Measurements from ENCODE around the gene TMEM131. TPM values are rescaled to one million over a fixed set of nuclear protein-coding genes. Genes with fewer than 3 reads are reported as not detected.

TMEM131 gene
- total RNA-seq, 1 experiment from 2014 or later, result 29.2 TPM

DNA sequence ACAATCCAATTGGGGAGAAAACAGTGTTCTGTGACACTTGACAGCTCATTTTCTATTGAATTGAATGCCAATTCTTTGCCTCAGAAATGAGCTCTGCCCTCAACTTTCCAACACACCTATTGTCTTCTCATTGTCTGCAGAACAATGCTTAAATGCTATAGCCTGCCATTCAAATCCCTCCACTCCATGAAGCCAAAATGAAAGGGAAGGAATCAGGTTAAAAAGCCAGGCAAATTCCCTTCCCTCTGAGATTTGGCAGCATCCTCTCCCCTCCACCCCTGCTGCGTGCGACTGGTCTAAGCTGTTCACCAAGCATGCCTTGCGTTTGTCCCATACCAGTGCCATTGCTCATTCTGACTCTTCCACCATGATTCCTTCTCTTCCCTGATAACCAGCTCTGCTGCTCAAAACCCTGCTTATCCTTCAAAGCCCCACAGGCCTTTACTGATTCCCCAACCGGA lies 32.4 kb upstream of the TMEM131 start:
- TF ChIP-seq, protein P1, sequence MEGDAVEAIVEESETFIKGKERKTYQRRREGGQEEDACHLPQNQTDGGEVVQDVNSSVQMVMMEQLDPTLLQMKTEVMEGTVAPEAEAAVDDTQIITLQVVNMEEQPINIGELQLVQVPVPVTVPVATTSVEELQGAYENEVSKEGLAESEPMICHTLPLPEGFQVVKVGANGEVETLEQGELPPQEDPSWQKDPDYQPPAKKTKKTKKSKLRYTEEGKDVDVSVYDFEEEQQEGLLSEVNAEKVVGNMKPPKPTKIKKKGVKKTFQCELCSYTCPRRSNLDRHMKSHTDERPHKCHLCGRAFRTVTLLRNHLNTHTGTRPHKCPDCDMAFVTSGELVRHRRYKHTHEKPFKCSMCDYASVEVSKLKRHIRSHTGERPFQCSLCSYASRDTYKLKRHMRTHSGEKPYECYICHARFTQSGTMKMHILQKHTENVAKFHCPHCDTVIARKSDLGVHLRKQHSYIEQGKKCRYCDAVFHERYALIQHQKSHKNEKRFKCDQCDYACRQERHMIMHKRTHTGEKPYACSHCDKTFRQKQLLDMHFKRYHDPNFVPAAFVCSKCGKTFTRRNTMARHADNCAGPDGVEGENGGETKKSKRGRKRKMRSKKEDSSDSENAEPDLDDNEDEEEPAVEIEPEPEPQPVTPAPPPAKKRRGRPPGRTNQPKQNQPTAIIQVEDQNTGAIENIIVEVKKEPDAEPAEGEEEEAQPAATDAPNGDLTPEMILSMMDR (IDR thresholded peaks at IDR 0.05; ENCODE audit: unreplicated experiment), result no peak

GRCh38 chr2:98027538-98027937 lies 31.8 kb upstream of the TMEM131 start:
- CTCF ChIA-PET, result no interaction called here
- peaks cover 65% of the 10 kb centered on the region for H3K27me3 Mint-ChIP-seq (ENCODE audit: unreplicated experiment)
- no peaks in the 10 kb centered on the region for H3K36me3 Mint-ChIP-seq (ENCODE audit: insufficient read depth, unreplicated experiment)
- TF ChIP-seq, protein P1 (IDR thresholded peaks at IDR 0.05; ENCODE audit: unreplicated experiment), result no peak
- no peaks in the 10 kb centered on the region for H3K9me3 Mint-ChIP-seq (ENCODE audit: low read depth, unreplicated experiment)
- no peaks in the 10 kb centered on the region for H3K4me1 Mint-ChIP-seq (ENCODE audit: low read depth, unreplicated experiment)
- intact Hi-C loops (cut with micrococcal nuclease; ENCODE audit: unreplicated experiment), result no loop called here
- no peak overlapping the region for H3K27ac Mint-ChIP-seq (ENCODE audit: unreplicated experiment)
- DNase-seq, result no peak
- H3K4me3 Mint-ChIP-seq (ENCODE audit: low read depth, unreplicated experiment), result no peak overlapping the region
- no TSS peak for BruUV-seq (replicated peaks)

More for the DNA sequence above, 32.4 kb upstream of the TMEM131 start:
- Mint-ChIP-seq H3K9me3 (ENCODE audit: low read depth, unreplicated experiment) (no peaks in the 10 kb centered on the region), H3K27me3 (ENCODE audit: unreplicated experiment) (peaks cover 69% of the 10 kb centered on the region), H3K36me3 (ENCODE audit: insufficient read depth, unreplicated experiment) (no peaks in the 10 kb centered on the region), H3K4me1 (ENCODE audit: low read depth, unreplicated experiment) (no peaks in the 10 kb centered on the region), H3K27ac (ENCODE audit: unreplicated experiment) (no peak overlapping the region), H3K4me3 (ENCODE audit: low read depth, unreplicated experiment) (no peak overlapping the region)
- CTCF ChIA-PET, result no interaction called here
- intact Hi-C loops (cut with micrococcal nuclease; ENCODE audit: unreplicated experiment), result no loop called here
- BruUV-seq (replicated peaks), result no TSS peak
- no peak for DNase-seq

DNA sequence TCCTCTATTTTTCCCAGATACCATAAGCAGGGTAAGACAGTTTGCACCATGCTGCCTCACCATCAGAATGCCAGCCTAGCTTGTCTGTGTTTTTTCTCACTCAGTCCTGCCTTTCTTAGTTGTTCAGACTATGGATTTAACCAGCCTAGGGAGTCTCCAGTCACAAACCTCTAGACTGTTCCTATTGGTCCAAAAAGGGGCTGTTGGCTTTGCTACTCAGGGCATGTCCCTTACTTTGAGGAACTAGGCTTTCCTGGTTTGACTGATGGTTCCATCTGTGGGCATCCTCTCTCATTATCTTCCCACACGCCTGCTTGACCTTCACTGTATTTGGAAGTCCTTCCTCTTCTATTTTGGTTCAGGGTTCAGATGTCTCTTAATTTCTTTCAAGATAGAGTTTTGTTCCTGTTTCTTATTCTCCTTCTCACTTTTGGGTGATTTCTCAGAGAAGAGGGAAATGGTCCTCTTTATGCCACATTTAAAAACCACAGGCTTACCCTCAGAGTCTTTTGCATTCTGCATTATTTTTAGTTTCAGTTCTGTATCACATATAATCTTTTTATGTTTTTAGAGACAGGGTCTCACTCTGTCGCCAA lies 31.3 kb upstream of the TMEM131 start:
- no peak overlapping the region for H3K4me3 Mint-ChIP-seq (ENCODE audit: low read depth, unreplicated experiment)
- no peaks in the 10 kb centered on the region for H3K36me3 Mint-ChIP-seq (ENCODE audit: insufficient read depth, unreplicated experiment)
- no peak overlapping the region for H3K27ac Mint-ChIP-seq (ENCODE audit: unreplicated experiment)
- intact Hi-C loops (cut with micrococcal nuclease; ENCODE audit: unreplicated experiment), result no loop called here
- H3K9me3 Mint-ChIP-seq (ENCODE audit: low read depth, unreplicated experiment), result no peaks in the 10 kb centered on the region
- no TSS peak for BruUV-seq (replicated peaks)
- TF ChIP-seq, protein P1 (IDR thresholded peaks at IDR 0.05; ENCODE audit: unreplicated experiment), result no peak
- H3K27me3 Mint-ChIP-seq (ENCODE audit: unreplicated experiment), result peaks cover 60% of the 10 kb centered on the region
- CTCF ChIA-PET, result no interaction called here
- no peaks in the 10 kb centered on the region for H3K4me1 Mint-ChIP-seq (ENCODE audit: low read depth, unreplicated experiment)
- DNase-seq, result no peak

GRCh38 chr2:98026292-98026691 lies 30.5 kb upstream of the TMEM131 start:
- no TSS peak for BruUV-seq (replicated peaks)
- CTCF ChIA-PET, result no interaction called here
- H3K27ac Mint-ChIP-seq (ENCODE audit: unreplicated experiment), result no peak overlapping the region

More at GRCh38 chr2:98026292-98026691, 30.5 kb upstream of the TMEM131 start:
- H3K4me3 Mint-ChIP-seq (ENCODE audit: low read depth, unreplicated experiment), result no peak overlapping the region
- H3K9me3 Mint-ChIP-seq (ENCODE audit: low read depth, unreplicated experiment), result no peaks in the 10 kb centered on the region
- TF ChIP-seq, protein P1 (IDR thresholded peaks at IDR 0.05; ENCODE audit: unreplicated experiment), result no peak
- H3K36me3 Mint-ChIP-seq (ENCODE audit: insufficient read depth, unreplicated experiment), result no peaks in the 10 kb centered on the region
- H3K4me1 Mint-ChIP-seq (ENCODE audit: low read depth, unreplicated experiment), result no peaks in the 10 kb centered on the region
- intact Hi-C loops (cut with micrococcal nuclease; ENCODE audit: unreplicated experiment), result no loop called here
- no peak for DNase-seq
- H3K27me3 Mint-ChIP-seq (ENCODE audit: unreplicated experiment), result peaks cover 52% of the 10 kb centered on the region
